Measurements from ENCODE around the gene ANKRD12. TPM values are rescaled to one million over a fixed set of nuclear protein-coding genes. Genes with fewer than 3 reads are reported as not detected.
"Not testable (repeated sequence)": the region's sequence is repeated elsewhere in the genome, so short reads cannot be mapped to it uniquely, and the experiment has no call there.

Gene ANKRD12
- 12.5 and 24.1 TPM in 2 replicates for total RNA-seq (2014; rRNA removed; shearing (Covaris generic))

- DNase-seq (ENCODE audit: low spot score) = peak; percentile 93
Observed at GRCh38 chr18:9136315-9137155, at the start of gene ANKRD12. ANKRD12 (plus strand) TSS chr18:9136781; CDS start chr18:9182433, 45,652 bp downstream.

- no peak for DNase-seq (ENCODE audit: low spot score)
Observed at GRCh38 chr18:9087144-9087543, 49.4 kb upstream of the ANKRD12 start.

DNA sequence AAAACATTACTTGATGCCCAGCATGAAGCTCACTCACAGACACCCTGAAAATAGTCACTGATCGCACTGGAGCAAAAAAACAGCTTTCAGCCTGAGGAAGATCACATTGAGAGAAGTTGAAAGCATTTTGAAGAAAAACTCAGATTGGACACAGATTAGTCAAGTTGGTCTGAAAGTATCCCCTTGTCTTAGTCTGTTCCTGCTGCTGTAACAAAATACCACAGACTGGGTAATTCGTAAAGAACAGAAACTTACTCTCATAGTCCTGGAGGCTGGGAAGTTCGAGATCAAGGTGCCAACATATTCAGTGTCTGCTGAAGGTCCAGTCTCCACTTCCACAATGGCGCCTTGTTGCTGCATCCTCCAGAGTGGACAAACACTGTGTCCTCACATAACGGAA, 48.3 kb upstream of the ANKRD12 start:
- DNase-seq (ENCODE audit: low spot score) = no peak

DNA sequence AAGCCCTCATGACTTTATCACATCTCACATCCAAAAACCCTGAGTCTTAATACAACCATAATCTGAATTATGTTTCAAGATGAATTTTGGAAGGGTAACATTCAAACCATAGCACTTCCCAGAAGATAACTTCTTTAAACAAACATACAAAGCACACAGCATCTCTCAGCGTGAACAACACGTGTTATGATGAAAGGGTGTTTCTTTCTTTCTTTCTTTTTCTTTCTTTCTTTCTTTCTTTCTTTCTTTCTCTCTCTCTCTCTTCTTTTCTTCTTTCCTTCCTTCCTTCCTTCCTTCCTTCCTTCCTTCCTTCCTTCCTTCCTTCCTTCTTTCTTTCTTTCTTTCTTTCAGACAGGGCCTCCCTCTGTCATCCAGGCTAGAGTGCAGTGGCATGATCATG, 47.9 kb upstream of the ANKRD12 start:
- DNase-seq (ENCODE audit: low spot score) = not testable (repeated sequence)

- no peak for DNase-seq (ENCODE audit: low spot score)
Observed at GRCh38 chr18:9090578-9090977, 46.0 kb upstream of the ANKRD12 start.

GRCh38 chr18:9091066-9091476, 45.5 kb upstream of the ANKRD12 start:
- DNase-seq (ENCODE audit: low spot score) = no peak

- DNase-seq (ENCODE audit: low spot score) = no peak
Observed at GRCh38 chr18:9092665-9093064, 43.9 kb upstream of the ANKRD12 start.

GRCh38 chr18:9093109-9093508, 43.5 kb upstream of the ANKRD12 start:
- not testable (repeated sequence) for DNase-seq (ENCODE audit: low spot score)

DNA sequence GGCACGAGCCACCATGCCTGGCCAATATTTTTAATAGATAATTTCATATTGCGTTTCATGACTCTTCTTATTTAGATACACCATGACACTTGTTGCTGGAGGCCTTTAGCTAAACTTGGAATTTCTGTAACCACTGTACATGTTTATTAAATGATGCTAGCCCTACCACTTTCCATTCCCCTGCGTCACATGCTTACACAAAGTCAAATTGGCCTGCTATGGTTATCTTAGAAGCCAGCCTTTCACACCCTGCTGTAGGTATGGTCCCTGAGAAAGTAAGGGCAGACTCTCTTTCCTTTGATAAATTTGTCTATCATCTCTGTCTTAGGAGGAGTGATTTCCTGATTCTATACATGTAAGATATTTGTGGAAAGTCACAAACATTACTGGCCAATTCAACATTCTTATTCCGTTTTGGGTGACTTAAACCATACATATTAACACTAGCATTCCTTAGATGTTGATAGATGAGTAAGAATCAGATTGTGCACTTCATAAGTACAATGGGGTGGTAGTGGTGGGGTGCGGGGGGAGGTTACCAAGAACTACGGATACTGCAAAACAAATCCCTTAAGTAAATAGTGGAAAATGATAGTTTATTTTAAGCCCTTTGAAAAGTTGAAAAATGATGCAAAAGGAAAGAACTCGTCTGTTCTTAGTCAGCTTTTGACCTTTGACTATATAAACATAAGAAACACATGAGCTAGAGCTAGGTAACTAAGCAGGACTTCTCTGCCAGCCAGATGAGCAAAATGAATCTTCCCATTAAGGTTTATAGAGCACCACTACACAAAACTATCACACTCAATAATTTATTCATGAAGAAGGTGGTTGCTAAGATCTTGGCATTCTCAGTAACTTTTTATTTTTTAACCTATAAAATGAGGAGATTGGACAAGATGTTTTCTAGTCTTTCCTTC, 42.0 kb upstream of the ANKRD12 start:
- no peak for DNase-seq (ENCODE audit: low spot score)

GRCh38 chr18:9095297-9096006, 41.1 kb upstream of the ANKRD12 start:
- no peak for DNase-seq (ENCODE audit: low spot score)

DNA sequence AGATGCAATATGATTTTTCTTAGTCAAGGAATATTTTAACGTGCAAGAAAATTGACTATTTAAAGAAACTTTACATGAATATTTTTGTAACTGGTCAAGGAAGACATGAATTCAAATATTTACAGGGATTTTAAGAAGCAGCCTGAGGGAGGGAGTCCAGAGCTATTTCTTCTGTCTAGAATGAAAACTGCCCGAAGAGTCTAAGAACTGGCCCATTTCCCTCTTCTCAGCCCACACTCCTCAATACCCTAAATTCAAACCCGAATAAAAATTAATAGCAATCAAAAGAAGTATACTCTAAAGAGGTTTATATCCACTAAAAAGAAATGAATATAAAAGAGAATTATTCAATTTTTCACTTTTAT, 40.6 kb upstream of the ANKRD12 start:
- DNase-seq (ENCODE audit: low spot score) = no peak

DNA sequence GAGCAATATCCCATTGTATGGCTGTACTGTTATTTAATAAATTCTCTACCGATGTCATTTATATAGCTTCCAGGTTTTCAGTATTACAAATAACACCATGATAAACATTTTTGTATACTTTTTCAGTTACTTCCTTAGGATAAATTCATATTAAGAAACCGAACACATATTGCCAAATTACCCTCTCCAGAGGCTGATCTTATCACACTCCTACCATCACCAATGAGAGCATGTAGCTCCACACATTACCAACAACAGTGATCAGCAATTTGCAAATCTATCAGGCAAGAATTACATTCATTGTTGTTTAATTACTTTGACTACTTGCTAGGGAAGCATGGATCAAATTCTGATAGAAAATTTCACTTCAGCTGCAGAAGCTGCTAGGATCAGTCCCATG, 39.9 kb upstream of the ANKRD12 start:
- no peak for DNase-seq (ENCODE audit: low spot score)

GRCh38 chr18:9097349-9097748, 39.2 kb upstream of the ANKRD12 start:
- DNase-seq (ENCODE audit: low spot score) = no peak

DNA sequence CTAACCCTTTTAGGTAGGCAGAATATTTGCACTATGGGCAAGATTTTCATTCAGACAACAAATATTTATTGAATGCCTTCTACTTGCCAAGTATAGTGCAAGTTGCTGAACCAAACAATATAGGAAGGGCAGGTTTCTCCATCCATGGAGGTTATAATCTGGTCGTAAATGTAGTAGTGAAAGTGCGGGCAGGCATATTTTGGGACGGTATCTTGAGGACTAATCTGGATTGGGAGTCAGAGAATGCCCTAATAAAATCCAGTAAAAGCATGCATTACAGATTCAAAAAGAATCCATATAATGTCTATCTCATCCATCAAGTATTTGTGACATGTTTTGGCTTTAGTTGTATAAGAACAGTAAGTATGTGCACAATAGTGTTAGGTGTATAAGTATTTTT, 35.8 kb upstream of the ANKRD12 start:
- DNase-seq (ENCODE audit: low spot score) = no peak

DNA sequence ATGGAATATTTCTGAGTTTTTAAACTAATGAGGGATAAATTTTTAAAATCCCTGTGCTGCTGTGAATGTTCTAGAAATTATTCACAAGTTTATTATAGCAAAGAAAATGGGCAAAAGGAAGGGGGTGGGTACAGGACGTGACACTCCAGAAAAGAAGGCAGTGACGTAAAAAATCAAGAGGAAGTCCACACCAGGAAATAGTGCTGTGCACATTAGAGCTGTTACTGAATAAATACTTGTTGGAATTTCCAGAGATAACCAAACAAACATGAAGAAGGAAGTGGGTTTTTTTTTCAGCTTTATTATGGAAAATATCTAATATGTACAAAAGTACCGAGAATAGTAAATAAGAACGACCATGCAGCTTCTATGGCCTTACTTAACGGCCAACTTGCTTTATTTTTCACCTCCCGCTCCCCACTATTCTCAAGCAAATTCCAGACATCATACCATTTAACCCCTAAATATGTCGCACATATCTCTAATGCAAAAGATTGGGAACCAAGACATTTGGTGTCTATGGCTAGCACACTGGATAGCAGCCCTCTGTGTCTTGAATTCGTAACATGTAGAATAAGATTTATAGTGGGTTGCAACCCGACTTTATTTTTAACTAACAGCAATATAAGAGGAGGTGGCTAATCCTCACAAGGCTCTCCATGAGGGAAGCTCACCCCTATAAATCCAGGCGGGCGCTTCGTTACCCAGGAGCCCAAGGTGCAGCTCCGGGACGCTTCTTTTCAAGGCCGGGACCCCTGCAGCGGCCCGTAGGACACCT, 34.7 kb upstream of the ANKRD12 start:
- peak; percentile 58 for DNase-seq (ENCODE audit: low spot score)

DNA sequence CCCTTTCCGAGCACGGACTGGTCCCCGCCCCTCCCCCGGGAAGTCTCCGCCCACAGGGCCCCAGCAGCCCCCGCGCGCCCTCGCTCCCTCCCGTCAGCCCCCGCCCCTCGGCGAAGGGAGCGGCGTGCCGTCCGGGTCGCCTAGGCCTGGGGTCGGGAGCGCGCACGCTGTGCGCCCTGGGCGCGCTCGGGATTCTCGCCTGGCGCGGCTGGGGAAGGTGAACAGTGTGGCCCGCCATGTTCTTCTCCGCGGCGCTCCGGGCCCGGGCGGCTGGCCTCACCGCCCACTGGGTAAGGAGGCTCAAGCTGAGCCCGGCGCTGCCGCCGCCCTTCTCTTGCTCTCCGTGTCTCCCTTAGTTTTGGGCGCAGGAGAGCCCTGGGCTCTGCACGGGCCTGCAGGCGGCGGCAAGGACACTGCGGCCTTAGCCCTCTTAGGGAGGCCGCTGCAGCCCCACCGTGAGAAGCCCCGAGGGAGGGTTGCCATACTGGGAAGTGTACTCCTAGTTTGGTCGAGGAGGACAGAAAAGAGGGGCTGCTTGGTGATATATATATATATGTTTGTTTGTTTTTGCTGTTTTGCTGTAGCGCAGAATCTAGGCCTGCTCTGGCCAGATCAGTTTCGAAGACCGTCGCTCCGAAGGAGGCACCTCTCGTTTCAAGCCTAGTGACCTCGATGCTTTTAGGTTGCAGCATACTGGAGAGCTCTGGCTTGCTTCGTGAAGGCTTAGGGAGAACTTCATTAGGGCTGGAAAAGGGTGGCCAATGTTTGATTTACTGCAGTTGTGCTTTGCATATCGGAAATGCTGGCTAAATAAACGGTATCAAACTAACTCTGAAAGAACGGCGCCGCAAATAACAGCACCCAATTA, 33.8 kb upstream of the ANKRD12 start, which contains the start of gene NDUFV2:
NDUFV2 (plus strand) TSS at position 192 of the 868 bp plus-strand sequence; CDS start at position 237, 45 bp downstream.
- peak; percentile 86 for DNase-seq (ENCODE audit: low spot score)

GRCh38 chr18:9103376-9103873, 33.2 kb upstream of the ANKRD12 start:
- DNase-seq (ENCODE audit: low spot score) = no peak

DNA sequence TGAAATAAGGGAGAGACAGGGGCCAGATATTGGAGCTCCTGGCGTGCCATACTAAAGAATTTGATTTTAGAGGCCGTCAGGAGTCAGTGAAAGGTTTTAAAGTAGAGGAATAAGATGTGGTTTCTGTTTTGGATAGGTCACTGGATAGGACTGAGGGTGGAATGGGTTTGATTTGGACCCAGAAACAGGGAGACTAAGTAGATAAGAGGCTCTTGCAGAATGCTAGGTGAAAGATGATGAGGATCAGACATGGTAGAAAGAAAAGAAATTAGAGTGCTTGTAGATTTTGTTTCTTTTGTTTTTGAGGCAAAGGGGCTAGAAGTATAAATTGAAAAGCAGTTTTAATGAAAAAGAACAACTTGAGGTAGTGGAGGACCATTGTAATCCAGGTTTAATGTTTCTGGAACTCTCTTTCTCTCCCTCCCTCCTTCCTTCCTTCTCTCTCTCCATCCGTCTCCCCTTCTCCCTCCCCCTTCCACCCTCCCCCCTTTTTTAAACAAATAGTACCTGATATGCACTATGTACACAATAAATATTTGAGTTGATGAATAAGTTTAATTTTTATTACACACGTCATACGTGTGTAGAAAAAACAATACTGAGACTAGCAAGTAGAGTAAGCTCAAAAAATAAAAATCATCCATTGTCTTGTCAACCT, 32.2 kb upstream of the ANKRD12 start:
- no peak for DNase-seq (ENCODE audit: low spot score)

GRCh38 chr18:9105420-9105819, 31.2 kb upstream of the ANKRD12 start:
- no peak for DNase-seq (ENCODE audit: low spot score)
